CD4-positive, alpha-beta T cell treated with Interleukin-21 for 1 hour (primary cell): ENCODE results near the gene LRRC7.

Source experiments
- DNase-seq: peaks from one replicate; pipeline ENCODE4 v3.0.0-alpha.2; 2020

LRRC7 gene

GRCh38 chr1:69567652-69568420, at the start of gene LRRC7:
Gene LRRC7 (plus strand): TSS chr1:69567922. CDS start chr1:69568640, 718 bp downstream.
- no peak for DNase-seq

- no peak for DNase-seq
These were observed 48.7 kb upstream of the LRRC7 start for GRCh38 chr1:69519006-69519405.

DNA sequence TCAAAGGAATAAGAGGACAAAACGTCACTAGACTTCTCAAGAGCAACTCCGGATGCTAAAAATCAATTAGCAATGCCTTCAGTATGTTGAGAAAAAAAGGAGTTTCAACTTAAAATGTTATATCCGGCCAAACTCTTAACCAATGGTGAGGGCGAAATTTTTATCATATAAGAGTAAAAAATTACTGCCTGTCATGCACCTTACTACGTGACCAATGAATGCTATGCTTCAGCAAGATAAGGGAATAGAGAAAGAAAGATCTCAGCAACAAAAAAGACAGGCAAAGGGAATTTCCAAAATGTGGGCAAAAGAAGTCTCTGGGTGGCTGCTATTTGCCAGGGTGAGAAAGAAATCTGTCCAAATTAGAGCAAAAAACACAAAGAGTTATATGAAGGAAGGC, 47.4 kb upstream of the LRRC7 start:
- no peak for DNase-seq

GRCh38 chr1:69523032-69523431, 44.7 kb upstream of the LRRC7 start:
- DNase-seq, result no peak

DNA sequence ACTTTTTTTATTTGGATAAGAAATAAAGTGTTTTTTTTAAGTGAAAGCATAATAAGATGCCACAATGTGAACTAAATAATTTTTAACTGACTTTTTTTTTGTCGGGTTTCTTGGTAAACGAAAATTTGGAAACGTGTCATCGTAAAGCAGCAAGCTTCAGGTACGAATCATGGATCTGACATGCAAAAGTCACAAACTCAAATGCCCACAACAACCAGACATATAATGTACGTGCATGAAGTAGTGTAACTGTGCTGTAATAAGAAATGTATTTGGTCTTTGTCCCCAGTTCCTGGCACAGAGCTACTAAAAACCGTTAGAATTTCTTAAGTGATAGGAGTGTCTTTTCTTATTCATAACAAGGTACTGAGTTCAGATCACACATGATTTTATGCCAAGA, 44.3 kb upstream of the LRRC7 start:
- no peak for DNase-seq

DNA sequence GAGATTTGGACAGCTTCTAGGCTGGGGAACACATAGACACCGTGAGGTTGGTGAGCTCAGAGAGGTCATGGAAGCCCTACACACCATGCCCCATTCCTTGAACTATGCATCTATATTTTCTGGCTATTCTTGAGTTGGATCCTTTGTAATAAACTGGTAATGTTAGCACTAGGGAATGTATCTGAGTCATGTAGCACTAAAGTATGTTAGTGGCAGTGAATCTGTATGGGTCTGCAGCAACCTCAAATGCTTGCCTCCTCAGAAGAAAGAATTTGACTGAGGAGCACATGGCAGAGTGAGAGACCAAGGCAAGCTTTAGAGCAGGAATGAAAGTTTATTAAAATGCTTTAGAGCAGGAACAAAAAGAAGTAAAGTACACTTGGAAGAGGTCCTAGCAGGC, 43.7 kb upstream of the LRRC7 start:
- no peak for DNase-seq

DNA sequence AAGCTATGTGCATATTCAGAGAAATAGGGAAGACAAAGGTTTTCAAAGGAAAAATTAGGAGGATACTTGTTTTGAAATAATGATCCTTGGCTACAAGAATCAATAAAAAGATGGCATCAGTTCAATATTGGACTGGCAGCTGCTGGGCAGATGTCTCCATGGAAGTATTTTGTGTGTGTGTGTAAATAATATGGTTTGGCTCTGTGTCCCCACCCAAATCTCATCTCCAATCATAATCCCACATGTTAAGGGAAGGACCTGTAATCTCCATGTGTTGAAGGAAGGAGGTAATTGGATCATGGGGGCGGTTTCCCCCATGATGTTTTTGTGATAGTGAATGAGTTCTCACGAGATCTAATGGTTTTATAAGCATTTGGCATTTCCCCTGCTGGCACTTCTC, 40.4 kb upstream of the LRRC7 start:
- no peak for DNase-seq

DNA sequence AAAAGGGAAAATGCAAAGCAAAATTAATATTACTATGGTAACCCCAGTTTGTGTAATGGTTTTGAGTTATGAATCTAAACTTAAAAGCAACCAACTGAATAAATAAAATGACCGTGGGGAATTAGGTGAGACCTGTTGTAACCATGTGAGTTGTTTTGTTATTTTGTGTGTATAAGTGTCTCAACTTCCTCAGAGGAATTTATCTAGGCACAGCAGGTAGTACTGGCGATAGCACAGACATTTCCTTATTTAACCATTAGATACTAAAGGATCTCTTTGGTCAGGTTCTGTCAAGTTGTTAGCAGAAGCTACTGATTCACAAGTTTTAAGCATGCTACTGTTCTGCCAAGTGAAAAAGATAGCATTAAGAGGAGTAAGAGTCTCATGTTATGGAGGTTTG, 39.3 kb upstream of the LRRC7 start:
- DNase-seq, result no peak

DNA sequence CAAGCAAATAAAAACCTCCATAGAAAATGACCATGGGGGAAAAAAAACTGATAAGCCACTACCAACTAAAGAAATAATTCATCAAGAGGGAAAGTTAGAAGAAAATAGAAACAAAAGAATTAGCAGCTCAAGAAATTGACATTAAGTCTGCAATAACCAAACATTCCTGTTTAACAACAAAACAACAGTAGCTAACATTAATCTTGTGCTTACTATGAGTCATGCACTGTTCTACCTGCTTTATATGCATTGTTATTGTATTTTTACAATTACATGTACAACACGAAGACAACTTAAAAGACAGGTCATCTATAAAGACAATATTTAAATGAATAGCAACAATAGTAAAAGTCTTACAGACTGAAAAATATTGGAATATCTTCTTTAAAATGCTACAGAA, 34.4 kb upstream of the LRRC7 start:
- no peak for DNase-seq

GRCh38 chr1:69534829-69535228, 32.9 kb upstream of the LRRC7 start:
- no peak for DNase-seq

DNA sequence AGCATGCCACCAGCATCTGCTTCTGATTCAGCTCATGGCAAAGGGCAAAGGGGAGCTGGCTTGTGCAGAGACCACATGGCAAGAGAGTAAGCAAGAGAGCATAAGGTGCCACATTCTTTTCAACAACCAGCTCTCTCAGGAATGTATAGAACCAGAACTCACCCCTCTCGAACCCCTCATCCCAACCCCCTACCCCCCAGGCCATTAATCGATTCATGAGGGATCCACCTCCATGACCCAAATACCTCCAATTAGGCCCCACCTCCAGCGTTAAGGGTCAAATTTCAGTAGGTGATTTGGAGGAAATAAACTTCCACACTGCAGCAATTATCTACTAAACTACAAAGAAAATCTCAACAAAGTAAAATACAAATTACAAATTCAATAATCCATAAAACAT, 32.2 kb upstream of the LRRC7 start:
- DNase-seq, result no peak

GRCh38 chr1:69540052-69540451, 27.7 kb upstream of the LRRC7 start:
- DNase-seq, result no peak

GRCh38 chr1:69551476-69552324, 16.0 kb upstream of the LRRC7 start:
- no peak for DNase-seq

DNA sequence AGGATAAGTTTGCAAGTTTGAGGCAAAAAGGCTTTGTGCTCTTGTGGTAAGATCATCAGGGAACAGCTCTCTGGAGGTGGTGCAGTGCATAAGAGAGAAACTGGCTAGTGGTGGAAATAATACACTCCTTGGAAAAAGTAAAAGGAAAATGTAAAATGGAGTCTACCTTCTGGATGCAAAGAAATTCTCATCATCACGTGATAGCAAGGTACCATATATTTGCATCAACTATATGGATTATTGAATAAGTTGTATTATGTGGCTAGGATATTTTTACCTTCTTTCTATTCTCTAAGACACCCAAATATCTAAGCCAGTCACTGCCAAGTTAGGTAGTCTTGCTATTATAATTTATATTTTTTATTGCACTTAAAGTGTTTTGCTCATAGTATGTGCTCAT, 14.0 kb upstream of the LRRC7 start:
- no peak for DNase-seq

DNA sequence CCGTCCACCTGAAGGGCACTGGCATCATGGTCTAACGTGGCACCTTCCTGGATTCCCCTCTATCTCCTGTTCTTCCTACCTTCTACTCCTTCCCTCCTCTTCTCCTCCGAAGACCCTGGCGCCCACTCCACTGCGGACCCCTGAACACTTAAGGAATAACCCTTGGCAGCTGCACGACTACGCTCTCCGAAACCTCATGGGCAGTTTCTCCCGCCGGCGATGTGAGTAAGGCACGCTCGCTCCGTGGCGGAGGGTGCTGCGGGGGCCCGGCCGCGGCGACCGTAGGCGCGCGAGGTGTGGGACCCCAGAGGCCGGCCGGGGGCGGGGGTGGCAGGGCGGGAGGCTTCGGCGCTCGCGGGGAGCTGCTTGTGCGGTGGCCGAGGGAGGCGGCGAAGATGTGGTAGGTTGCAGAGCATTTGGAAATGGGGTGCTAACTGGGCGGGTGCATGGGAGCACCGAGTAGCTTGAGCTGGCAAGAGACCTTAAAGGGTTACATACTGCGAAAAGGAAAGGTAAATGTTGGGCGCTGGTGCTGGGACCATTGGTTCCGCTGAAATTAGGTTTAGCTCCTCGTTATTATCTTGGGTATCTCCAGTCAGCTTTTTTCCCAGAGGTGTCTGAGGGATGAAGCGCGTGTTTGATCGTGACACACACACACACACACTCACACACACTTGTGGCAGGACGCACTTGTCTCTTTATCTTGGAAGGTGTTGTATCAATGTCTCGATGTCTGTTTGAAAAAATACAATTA, 876 bp downstream of the LRRC7 start:
- DNase-seq, result no peak

GRCh38 chr1:69569175-69569541, 1.4 kb downstream of the LRRC7 start:
- no peak for DNase-seq

GRCh38 chr1:69569576-69570328, 2.0 kb downstream of the LRRC7 start:
- DNase-seq, result no peak

GRCh38 chr1:69570356-69570755, 2.6 kb downstream of the LRRC7 start:
- DNase-seq, result no peak

GRCh38 chr1:69572921-69573320, 5.2 kb downstream of the LRRC7 start:
- DNase-seq, result no peak

DNA sequence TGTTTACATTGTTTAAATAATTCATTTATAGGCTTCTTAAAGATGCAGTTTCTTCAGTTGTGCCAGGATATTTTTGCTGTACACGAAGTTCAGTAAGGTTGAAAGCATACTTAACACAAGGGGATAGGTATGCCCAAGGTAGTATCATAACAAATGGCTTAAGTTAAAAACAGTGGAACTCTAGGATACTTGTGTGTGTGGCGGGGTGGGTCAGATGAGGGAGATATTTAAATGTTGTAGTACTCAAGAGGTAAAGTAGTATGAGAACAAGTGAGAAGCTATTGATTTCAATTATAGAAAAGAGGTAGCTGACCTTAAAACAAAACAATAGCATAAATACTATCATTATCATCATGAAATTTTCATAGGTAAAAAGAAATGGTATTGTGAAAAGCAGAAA, 6.2 kb downstream of the LRRC7 start:
- no peak for DNase-seq

DNA sequence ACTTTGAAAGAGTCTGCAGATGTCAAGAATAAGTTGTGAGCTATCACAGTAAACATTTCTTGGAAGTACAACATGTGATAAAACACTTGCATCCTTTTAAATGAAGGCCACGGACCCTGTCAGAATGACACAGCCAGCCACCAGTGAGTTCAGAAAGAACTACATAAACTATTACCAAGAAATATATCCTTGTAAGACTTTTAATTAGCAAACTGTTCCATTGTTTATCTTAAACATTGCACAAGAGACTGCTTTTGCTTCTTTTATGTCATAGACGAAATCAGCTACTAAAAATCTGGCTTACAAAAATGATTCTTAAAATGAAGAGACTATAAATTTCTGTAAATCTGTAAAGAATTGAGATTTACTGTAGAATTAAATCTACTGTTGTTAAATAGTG, 17.9 kb downstream of the LRRC7 start:
- DNase-seq, result no peak

DNA sequence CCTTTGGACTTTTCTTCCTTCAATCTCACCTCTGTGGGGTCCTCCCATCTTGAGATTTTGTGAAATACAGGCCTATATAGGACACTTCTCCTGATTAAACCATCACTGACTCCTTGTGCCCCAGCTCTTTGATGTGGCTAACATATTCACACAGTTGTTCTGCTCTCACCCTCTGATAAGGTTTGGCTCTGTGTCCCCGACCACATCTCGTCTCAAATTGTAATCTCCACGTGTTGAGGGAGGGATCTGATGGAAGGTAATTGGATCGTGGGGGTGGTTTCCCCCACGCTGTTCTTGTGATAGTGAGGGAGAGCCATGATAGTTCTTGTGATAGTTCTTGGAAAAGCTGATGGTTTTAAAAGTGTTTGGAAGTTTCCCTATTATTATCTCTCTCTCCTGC, 19.7 kb downstream of the LRRC7 start:
- no peak for DNase-seq

GRCh38 chr1:69589799-69590198, 22.1 kb downstream of the LRRC7 start:
- no peak for DNase-seq
